Brain microvascular endothelial cell (primary cell): ENCODE results near the gene CDCA7.

ENCODE experiments used
- DNase-seq: peaks from one replicate; pipeline ENCODE4 v3.0.0-alpha.2; 2020
- H3K27ac ChIP-seq: fragments of 250-450 bp; sonication (Bioruptor Pico); 2 replicates; pipeline ENCODE4 v1.5.1; 2020; ENCODE audit warnings: mild to moderate bottlenecking, moderate library complexity
- H3K27me3 ChIP-seq: fragments of 250-450 bp; sonication (Bioruptor Pico); replicated peaks from 2 replicates; pipeline ENCODE4 v1.5.1; 2020; ENCODE audit warnings: mild to moderate bottlenecking
- H3K36me3 ChIP-seq: fragments of 250-450 bp; sonication (Bioruptor Pico); replicated peaks from 2 replicates; pipeline ENCODE4 v1.5.1; 2020; ENCODE audit warnings: mild to moderate bottlenecking
- H3K4me3 ChIP-seq: 2 replicates; pipeline ENCODE4 v1.5.1; 2011; ENCODE audit warnings: low read depth, mild to moderate bottlenecking, control low read depth, low read length, moderate library complexity
- in situ Hi-C: cut with HindIII; loops from 2 replicates; pipeline ENCODE4 v1.10.0; 2017; ENCODE audit warnings: low sequenced_read_pairs, low pct_ligation_motif_present
- TF ChIP-seq, protein P1 (sequence below): IDR thresholded peaks from 2 replicates; pipeline ENCODE4 v1.5.1; 2011; ENCODE audit warnings: low read depth, mild to moderate bottlenecking, moderate library complexity, low read length, control low read depth, inconsistent platforms; ENCODE audit errors: missing control alignments

CDCA7 gene

DNA sequence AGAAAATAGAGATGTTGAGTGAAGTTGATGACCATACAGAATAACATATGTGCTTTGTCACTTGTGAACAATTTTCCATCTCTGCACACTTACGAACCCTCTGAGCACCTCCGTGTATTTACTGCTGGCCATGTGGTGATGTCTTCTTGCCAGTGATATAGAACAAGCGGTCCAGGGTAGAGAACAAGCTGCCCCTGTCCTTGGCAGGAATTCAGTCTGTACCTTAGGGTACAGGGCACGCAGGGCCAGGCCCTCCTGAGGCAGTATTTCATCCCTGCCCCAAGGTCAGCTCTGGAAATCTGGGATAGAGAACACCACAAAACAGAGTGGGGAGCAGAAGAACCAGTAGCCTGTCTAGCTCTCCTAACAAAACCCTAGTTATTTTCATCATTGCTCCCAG, 44.6 kb downstream of the CDCA7 start:
- TF ChIP-seq, protein P1, sequence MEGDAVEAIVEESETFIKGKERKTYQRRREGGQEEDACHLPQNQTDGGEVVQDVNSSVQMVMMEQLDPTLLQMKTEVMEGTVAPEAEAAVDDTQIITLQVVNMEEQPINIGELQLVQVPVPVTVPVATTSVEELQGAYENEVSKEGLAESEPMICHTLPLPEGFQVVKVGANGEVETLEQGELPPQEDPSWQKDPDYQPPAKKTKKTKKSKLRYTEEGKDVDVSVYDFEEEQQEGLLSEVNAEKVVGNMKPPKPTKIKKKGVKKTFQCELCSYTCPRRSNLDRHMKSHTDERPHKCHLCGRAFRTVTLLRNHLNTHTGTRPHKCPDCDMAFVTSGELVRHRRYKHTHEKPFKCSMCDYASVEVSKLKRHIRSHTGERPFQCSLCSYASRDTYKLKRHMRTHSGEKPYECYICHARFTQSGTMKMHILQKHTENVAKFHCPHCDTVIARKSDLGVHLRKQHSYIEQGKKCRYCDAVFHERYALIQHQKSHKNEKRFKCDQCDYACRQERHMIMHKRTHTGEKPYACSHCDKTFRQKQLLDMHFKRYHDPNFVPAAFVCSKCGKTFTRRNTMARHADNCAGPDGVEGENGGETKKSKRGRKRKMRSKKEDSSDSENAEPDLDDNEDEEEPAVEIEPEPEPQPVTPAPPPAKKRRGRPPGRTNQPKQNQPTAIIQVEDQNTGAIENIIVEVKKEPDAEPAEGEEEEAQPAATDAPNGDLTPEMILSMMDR = no peak
- Histone ChIP-seq H3K27ac (no peak overlapping the region), H3K36me3 (no peaks in the 10 kb centered on the region), H3K4me3 (no peak overlapping the region), H3K27me3 (no peaks in the 10 kb centered on the region)
- no peak for DNase-seq
- in situ Hi-C loops = no loop called here

GRCh38 chr2:173400760-173401159, 46.1 kb downstream of the CDCA7 start:
- no peak overlapping the region for H3K4me3 ChIP-seq
- in situ Hi-C loops = no loop called here
- no peaks in the 10 kb centered on the region for H3K27me3 ChIP-seq
- TF ChIP-seq, protein P1 = peak; percentile 64
- no peak for DNase-seq
- H3K36me3 ChIP-seq = no peaks in the 10 kb centered on the region
- H3K27ac ChIP-seq = no peak overlapping the region

DNA sequence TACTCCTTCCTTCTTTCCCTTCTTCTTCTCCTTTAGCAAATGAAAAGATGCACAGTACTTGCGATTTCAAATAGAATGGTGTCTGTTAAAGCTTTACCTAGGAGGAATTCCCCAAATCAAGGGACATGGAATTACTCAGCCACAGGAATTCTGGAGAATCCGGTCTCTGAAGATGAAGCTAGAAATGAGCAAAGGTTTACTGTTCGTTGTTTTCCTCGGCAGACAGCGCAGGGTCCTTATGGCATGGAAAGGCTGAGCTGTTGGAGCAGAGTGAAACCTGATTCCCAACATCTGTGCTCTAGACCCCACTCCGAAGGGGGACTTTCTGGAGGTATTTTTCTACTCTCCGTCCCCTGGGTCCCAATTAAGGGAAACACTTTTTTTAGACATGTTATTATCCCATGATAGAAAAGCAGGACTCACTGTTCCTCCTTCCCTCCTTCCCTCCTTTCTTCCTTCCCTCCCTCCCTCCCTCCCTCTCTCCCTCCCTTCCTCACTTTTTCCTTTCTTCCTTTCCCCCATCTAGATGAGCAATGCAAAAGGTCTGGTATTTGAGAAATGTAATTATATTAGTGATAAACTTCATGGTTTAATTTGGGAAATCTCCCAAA, 47.1 kb downstream of the CDCA7 start:
- Histone ChIP-seq H3K27ac (no peak overlapping the region), H3K4me3 (peak overlapping the region; percentile 29), H3K36me3 (no peaks in the 10 kb centered on the region), H3K27me3 (no peaks in the 10 kb centered on the region)
- DNase-seq = peak; percentile 10
- in situ Hi-C loops = no loop called here
- TF ChIP-seq, protein P1 = no peak

DNA sequence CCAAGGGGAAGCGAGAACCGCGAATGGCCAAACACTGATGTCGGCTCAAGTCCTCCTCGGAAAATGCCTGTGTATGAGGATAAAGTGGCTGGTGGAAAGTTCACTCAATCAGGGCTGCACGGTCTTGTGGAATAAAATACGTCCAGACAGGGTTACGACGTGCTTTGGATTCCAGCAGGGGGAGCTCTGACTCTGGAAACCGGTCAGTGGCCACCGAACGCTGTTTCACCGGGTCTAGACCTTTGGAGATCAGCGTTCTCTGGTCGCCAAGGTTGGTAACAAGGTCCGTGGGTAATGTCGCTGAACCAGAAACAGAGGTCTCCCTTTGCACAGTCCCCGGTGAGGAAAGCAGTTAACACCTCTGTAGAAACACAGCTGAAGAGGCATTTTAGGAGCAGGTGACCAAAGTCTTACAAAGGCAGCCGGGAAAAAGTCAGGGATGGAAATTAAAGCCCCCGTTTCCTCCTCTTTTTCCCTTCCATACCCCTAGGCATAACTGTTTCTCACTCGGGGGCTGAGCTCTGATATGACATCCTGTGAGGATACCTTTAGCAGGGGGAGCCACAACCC, 47.8 kb downstream of the CDCA7 start:
- Histone ChIP-seq H3K27ac (no peak overlapping the region), H3K27me3 (no peaks in the 10 kb centered on the region), H3K36me3 (no peaks in the 10 kb centered on the region), H3K4me3 (peak overlapping the region; percentile 29)
- in situ Hi-C loops = no loop called here
- DNase-seq = peak; percentile 82
- TF ChIP-seq, protein P1 = peak; percentile 91

GRCh38 chr2:173404841-173405750, 50.4 kb downstream of the CDCA7 start:
- in situ Hi-C loops = no loop called here
- TF ChIP-seq, protein P1 = no peak
- no peak for DNase-seq
- Histone ChIP-seq H3K27me3 (no peaks in the 10 kb centered on the region), H3K27ac (no peak overlapping the region), H3K4me3 (no peak overlapping the region), H3K36me3 (no peaks in the 10 kb centered on the region)
